OCI-LY1 (cell line): ENCODE data around the gene PTPRJ.

Experiments
- H2AFZ ChIP-seq: fragments of 200-600 bp; sonication (generic), shearing (Covaris generic); 2 replicates; pipeline ENCODE4 v1.6.0; 2014; ENCODE audit warnings: antibody characterized with exemption, mild to moderate bottlenecking, low read length
- H3F3A ChIP-seq: fragments of 200-600 bp; sonication (generic), shearing (Covaris generic); 2 replicates; pipeline ENCODE4 v1.6.0; 2014; ENCODE audit warnings: mild to moderate bottlenecking, antibody characterized with exemption, low read length, moderate library complexity; ENCODE audit not compliant: insufficient read depth
- H3K27ac ChIP-seq: fragments of 200-600 bp; sonication (generic); 2 replicates; pipeline ENCODE4 v1.5.1; 2014; ENCODE audit warnings: low read length, mixed run types, mild to moderate bottlenecking, low read depth; ENCODE audit not compliant: poor library complexity, severe bottlenecking
- H3K27me3 ChIP-seq: fragments of 200-600 bp; sonication (generic); 2 replicates; pipeline ENCODE4 v1.6.0; 2014; ENCODE audit warnings: antibody characterized with exemption, mild to moderate bottlenecking, low read length, moderate library complexity; ENCODE audit not compliant: insufficient read depth
- H3K36me3 ChIP-seq: fragments of 200-600 bp; sonication (generic); 2 replicates; pipeline ENCODE4 v1.6.1; 2014; ENCODE audit warnings: mild to moderate bottlenecking, antibody characterized with exemption, low read length, moderate library complexity, mixed read lengths; ENCODE audit not compliant: insufficient read depth
- H3K4me1 ChIP-seq: fragments of 200-600 bp; sonication (generic); 2 replicates; pipeline ENCODE4 v1.5.1; 2014; ENCODE audit warnings: mild to moderate bottlenecking, low read length, moderate library complexity; ENCODE audit not compliant: insufficient read depth, severe bottlenecking
- H3K4me2 ChIP-seq: fragments of 200-600 bp; sonication (generic), shearing (Covaris generic); 2 replicates; pipeline ENCODE4 v1.6.1; 2014; ENCODE audit warnings: low read length
- H3K4me3 ChIP-seq: fragments of 200-600 bp; sonication (generic); 2 replicates; pipeline ENCODE4 v1.5.1; 2014; ENCODE audit warnings: low read length, low read depth, mild to moderate bottlenecking, mixed read lengths; ENCODE audit not compliant: poor library complexity, severe bottlenecking
- H3K79me2 ChIP-seq: fragments of 200-600 bp; shearing (Covaris generic); 2 replicates; pipeline ENCODE4 v1.6.1; 2016; ENCODE audit warnings: mixed run types, low read length, mixed read lengths; ENCODE audit not compliant: insufficient read depth
- H3K9ac ChIP-seq: fragments of 200-600 bp; sonication (generic), shearing (Covaris generic); 2 replicates; pipeline ENCODE4 v1.6.1; 2014; ENCODE audit warnings: mild to moderate bottlenecking, low read length, mixed read lengths
- H3K9me2 ChIP-seq: fragments of 200-600 bp; sonication (generic), shearing (Covaris generic); 2 replicates; pipeline ENCODE4 v1.6.1; 2014; ENCODE audit warnings: low read depth, mild to moderate bottlenecking, low read length, mixed read lengths
- H3K9me3 ChIP-seq: fragments of 200-600 bp; shearing (Covaris generic); 2 replicates; pipeline ENCODE4 v1.6.1; 2014; ENCODE audit warnings: low read length, mixed read lengths
- H4K20me1 ChIP-seq: fragments of 200-600 bp; sonication (generic), shearing (Covaris generic); 2 replicates; pipeline ENCODE4 v1.6.0; 2016; ENCODE audit warnings: mild to moderate bottlenecking, low read length; ENCODE audit not compliant: insufficient read depth
- CTCF ChIP-seq: fragments of 200-600 bp; sonication (generic), shearing (Covaris generic); IDR thresholded peaks from 2 replicates; pipeline ENCODE4 v1.5.1; 2017; ENCODE audit warnings: mild to moderate bottlenecking, antibody characterized with exemption, low read length, moderate library complexity, mixed read lengths
- EZH2 ChIP-seq: fragments of 200-600 bp; sonication (generic), shearing (Covaris generic); IDR thresholded peaks from 2 replicates; pipeline ENCODE4 v1.8.0; 2017; ENCODE audit warnings: borderline replicate concordance, mixed run types, mild to moderate bottlenecking, antibody characterized with exemption, low read length, moderate library complexity, mixed read lengths

The PTPRJ gene

DNA sequence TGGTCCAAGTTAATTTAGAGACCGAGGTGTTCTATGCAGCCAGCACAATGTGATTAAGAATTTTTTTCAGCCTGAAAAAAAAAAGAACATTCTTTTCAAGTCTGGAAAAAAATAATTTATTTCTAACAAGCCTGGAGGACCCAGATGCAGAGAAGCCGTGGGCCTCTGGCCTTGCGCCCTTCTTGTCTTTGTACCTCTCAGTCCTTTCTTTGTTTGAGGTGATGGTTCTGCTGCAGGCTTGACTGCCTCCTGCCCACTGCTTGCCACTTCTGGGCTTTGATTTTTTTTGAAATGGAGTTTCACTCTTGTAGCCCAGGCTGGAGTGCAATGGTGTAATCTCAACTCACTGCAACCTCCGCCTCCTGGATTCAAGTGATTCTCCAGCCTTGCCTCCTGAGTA is 7.2 kb upstream of the PTPRJ start:
- Histone ChIP-seq H3K36me3 (no peaks in the 10 kb centered on the region), H3K9ac (no peak overlapping the region), H3K27ac (no peak overlapping the region), H3K27me3 (no peaks in the 10 kb centered on the region), H3K4me2 (no peak overlapping the region), H3K9me2 (no peaks in the 10 kb centered on the region), H3K4me1 (peaks cover 27% of the 10 kb centered on the region), H3K79me2 (no peaks in the 10 kb centered on the region), H3F3A (no peaks in the 10 kb centered on the region), H4K20me1 (no peaks in the 10 kb centered on the region), H2AFZ (no peak overlapping the region), H3K4me3 (no peak overlapping the region), H3K9me3 (no peaks in the 10 kb centered on the region)
- TF ChIP-seq EZH2 (no peak), CTCF (no peak)

DNA sequence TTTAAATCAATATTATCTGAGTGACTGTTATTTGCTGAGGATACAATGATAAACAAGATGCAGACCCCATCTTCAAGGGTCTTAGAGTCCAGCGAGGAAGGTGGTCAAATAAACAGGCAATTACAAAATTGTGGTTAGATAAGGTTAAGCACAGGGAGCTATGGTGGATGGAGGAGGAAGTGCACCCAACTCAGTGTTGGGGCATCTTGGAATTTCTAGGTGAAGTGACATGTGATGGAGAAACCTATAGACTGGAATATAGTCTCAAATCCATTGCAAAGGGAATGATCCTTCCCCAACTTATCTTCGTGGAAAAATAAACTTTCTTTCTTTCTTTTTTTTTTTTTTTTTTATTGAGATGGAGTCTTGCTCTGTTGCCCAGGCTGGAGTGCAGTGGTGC is 3.4 kb upstream of the PTPRJ start:
- Histone ChIP-seq H3K4me2 (no peak overlapping the region), H3K4me1 (peaks cover 30% of the 10 kb centered on the region), H3K4me3 (no peak overlapping the region), H3K27ac (no peak overlapping the region), H3K9ac (no peak overlapping the region), H3K36me3 (peaks cover 4% of the 10 kb centered on the region; the same call in 1 of the 2 replicates), H3K9me2 (no peaks in the 10 kb centered on the region), H3K79me2 (peaks cover 10% of the 10 kb centered on the region), H3K27me3 (no peaks in the 10 kb centered on the region), H2AFZ (no peak overlapping the region), H3F3A (no peaks in the 10 kb centered on the region), H3K9me3 (no peaks in the 10 kb centered on the region), H4K20me1 (no peaks in the 10 kb centered on the region)
- TF ChIP-seq CTCF (no peak), EZH2 (no peak)

- H3K9ac ChIP-seq, result no peak overlapping the region
- no peaks in the 10 kb centered on the region for H3F3A ChIP-seq
- no peak overlapping the region for H3K4me3 ChIP-seq
- peaks cover 17% of the 10 kb centered on the region for H3K79me2 ChIP-seq
- no peaks in the 10 kb centered on the region for H3K27me3 ChIP-seq
- peaks cover 36% of the 10 kb centered on the region for H3K4me1 ChIP-seq
- TF ChIP-seq CTCF, result no peak
- no peak for TF ChIP-seq EZH2
- no peaks in the 10 kb centered on the region for H3K9me2 ChIP-seq
- no peaks in the 10 kb centered on the region for H4K20me1 ChIP-seq
- no peaks in the 10 kb centered on the region for H3K9me3 ChIP-seq
- H2AFZ ChIP-seq, result no peak overlapping the region
- H3K27ac ChIP-seq, result no peak overlapping the region
- H3K4me2 ChIP-seq, result no peak overlapping the region
- peaks cover 8% of the 10 kb centered on the region; the same call in 1 of the 2 replicates for H3K36me3 ChIP-seq
Measured at GRCh38 chr11:47977623-47978022, 2.7 kb upstream of the PTPRJ start.
